ENCODE data around the gene COL4A3.
"Not testable (repeated sequence)": the region's sequence is repeated elsewhere in the genome, so short reads cannot be mapped to it uniquely, and the experiment has no call there.

The COL4A3 gene

DNA sequence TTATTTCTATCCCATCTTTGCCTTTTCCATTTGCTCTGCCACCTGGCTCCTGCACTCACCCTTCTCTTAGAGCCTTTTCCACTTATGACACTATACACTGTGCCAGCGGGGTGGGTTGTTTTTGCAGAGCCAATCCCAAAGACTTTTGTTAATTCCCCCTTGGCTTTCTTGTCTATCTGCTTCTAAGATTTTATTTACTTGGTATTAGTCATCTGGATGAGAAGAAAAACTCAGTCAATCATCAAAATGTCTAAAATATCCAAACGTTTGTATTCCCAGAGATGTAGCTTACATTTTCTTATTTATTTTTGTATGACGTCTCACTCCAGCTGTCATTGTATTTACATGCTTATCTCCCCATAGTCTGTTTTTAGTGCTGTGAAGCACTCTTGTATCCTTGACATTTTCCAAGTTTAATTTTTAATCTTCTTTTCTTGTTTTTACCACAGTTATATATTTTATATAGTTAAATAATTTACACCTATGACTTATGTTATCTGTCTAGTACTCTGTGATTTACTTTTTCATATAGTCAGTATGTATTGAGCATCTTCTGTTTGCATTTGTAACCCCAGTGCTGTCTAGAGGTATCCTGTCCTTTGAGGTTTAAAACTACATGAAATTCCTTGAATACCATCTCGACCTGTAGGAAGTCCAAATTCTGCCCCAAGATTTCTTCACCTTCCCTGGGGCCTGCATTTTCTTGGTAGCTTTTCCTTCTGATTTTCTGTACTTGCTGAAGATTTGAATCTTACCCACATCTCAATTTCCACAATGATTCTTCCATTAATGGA lies 55.1 kb downstream of the COL4A3 start:
- no peak for DNase-seq

DNA sequence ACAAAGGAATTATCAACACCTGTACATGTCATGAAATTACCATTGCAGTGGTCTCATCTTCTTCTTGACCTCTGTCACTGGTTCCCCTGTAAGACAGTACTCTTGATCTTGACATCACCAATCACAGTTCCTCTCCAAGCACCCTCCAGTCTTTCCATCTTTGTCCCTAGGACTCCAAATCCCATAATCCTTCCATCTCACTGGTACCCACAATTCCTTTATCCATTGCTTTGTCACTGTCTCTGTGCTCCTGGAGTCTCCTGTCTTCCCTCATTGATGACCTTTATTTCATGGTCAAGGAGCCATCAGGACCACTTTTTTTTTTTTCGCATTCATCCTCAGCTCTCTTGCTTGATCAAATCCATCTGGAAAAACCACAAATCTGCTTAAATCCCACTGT lies 56.7 kb downstream of the COL4A3 start:
- DNase-seq = no peak

DNA sequence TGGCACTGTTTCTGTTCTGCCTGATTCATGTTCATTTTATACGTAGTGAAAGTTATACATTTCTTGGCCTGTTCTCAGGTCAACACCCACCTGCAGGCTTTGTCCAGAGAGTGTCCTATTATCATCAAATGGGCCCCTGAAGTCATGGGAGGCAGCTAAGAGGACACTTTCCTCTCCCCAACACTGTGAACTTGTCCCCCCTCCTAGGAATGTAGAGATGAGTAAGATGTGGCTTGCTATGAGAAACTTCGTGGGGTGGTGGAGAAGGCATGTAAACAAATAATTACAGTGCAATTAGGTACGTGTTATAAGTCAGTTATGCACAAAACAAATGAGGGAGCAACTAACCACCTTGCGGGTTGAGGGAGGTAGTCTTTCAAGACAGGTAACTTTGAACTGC lies 57.9 kb downstream of the COL4A3 start:
- DNase-seq = no peak

DNA sequence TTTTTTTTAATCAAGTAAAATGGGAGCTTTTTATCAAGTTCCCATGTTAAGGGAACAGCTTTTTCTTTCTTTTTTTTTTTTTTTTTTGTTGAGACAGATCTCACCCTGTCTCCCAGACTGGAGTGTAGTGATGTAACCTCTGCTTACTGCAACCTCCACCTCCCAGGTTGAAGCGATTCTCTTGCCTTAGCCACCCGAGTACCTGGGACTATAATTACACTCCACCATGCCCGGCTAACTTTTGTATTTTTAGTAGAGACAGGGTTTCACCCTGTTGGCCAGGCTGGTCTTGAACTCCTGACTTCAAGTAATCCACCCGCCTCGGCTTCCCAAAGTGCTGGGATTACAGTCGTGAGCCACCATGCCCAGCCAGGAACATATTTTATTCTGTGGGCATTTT lies 61.2 kb downstream of the COL4A3 start:
- not testable (repeated sequence) for DNase-seq

DNA sequence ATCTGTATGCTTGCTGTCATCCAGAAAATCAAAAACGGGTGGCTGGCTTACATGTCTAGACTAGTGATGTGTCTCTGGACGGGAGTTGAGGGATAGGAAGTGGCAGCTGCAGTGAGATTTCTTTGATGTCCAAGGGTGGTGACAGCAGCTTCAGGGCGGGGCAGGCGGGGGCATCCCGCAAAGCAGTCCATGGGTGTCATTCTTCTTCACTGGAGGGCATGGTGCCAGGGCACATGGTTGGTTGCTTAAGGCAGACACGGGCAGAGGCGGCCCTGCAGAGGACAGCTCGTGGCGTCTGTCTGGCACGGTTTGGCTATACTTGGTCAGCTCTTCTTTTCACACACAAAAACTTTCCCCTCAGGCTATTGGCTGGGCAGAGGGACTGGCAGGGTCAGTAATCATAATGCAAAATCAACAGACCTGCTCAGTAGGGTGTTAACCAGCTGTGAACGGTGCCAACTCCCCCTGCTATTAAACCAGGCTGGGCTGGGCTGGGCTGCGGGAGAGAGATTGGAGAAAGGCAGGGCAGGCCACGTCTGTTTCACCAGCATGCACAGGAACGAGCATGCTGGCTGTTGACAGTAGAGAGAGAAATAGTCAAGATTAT lies 63.7 kb downstream of the COL4A3 start:
- no peak for DNase-seq

DNA sequence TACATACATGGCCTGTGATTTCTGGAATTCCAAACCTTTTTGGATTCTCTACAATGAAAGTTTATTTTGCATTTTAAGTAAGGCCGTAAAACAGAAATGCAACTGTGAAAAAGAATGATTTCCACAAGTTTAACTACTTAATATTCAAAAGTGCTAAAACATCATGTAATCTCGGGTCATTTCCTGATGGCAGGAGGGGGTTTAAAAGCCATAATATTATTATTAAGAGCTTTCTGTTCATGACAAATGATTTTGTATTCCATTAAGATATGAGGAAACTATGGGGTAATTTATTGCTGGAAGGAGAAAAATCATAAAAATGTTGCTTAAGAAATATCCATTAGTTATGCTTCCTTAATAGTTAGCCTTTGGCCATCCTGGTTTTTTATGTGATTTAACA lies 65.7 kb downstream of the COL4A3 start:
- DNase-seq = no peak

DNA sequence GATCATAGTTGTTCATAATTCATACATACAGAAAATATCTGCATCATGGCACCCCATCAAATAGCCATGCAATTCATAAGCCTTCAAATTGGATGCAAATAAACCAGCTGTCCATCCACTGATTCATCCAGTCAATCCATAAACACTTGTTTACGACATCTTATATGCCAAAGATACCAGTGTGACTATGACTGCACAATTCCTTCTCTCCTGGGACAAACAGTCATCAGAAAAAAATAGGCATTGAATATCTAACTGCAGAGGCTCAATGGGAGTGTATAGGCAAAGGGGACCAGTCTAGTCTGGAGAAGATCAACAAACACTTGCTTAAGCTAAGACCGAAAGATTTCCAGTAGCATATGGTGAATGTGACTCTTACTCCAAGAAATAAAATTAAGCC lies 70.0 kb downstream of the COL4A3 start:
- DNase-seq = no peak

DNA sequence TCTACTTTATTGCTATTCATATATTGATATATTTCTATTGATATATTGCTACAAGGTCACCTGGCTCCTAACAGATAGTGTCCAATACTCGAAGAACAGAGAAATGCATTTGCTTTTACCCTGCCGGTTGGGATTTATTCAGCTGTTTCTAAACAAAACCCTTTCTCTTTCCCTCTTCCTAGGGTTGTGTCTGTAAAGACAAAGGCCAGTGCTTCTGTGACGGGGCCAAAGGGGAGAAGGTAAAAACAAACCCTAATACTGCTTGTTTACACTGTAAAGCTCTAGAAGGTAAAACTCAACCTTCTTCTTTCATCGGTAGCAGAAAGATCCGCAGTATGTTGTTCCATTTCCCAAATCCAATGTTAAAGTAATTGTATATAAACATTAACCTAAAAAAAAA lies 73.4 kb downstream of the COL4A3 start:
- DNase-seq = no peak

DNA sequence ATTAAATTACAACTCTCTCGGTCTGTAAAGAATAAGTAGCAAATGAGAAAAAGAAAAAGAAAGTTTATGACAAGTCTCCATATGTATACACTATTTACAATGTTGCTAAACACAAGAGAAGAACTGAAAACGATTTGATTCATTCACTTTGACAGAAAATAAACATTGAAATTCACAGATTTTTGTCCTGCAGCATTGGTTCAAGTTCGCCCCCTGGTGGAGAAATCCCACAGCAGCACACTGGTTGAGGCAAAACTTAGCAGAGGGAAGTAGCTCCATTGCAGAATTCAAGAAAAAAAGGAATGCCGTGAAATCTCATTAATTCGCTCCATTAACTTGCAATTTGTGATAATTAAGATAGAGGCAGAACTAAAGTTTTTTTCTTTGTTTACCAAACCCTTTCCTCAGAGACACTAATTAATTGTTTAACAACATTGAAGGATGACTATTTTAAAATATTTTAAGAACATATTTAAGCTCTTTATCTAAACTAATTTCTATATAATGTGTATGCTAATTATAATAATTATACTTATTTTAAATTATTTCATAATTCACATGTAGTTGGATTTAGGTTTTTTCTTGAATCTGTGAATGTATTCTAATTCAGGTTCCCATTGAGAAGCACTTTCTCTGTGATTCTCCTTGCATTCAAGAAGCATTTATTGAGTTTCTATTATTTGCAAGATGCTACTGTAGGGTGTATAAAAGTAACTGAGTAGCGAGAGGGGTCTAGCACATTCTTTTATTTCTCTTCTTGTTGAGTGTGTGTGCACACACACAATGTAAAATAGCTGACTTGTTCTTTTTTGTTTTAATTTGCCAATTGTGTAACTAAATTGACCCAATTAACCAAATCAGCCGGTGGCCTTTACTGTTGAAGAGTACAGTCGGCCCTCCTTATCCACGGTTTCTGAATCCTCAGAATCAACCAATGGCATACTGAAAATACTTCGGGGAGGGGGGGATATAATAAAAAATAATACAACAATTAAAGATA lies 74.1 kb downstream of the COL4A3 start:
- peak; percentile 85 for DNase-seq

DNA sequence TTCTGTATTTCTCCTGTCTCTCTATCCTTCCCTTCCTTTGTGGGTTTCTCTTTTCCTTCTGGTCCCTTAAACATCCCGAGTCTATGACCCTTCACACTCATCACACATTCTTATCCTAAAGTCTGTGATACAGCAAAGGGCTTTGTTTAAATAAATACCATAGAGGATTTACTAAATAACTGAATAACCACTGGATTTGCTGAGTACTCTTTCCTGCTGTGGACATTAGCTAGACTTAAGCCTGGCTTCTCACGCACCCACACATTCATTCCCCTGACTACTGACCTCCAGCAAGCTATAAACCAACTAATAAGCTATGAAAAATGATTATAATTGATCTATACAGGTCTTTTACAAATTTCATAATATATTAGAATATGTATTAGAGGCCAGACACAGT lies 76.6 kb downstream of the COL4A3 start:
- no peak for DNase-seq

DNA sequence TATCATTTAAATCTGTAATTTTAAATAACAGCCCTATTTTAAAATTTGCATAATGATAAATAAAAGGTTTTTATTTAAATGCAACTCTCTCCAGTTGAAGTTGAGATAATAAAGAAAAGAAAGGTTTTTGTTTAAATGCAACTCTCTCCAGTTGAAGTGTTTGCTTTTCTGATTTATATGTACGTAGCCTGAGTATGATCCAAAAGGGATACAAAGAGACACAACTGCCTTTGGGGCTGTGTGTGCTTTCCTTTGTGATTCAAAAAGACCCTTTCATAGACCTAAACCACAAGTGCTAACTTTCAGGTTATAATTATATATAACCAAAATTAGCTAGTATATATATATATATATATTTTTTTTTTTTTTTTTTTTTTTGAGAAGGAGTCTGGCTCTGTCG lies 84.5 kb downstream of the COL4A3 start:
- DNase-seq = no peak

DNA sequence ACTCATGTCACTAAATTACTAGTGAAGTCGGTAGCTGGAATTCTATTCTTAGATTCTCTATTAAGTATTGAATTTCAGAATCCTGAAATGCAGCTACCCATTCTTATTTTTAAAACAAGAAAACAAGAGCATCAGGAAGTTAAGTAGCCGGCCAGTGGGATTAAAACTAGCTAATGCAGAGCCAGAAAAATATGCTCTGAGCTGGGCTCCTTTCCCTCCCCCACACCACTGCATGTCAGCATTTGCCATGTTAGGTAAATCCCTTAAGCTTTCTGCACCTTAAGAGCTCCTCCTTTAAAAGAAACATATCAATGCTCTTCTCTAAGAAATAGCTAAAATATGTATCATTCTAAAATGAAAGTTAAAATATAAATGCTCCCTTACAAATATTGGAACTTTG lies 88.4 kb downstream of the COL4A3 start:
- no peak for DNase-seq

DNA sequence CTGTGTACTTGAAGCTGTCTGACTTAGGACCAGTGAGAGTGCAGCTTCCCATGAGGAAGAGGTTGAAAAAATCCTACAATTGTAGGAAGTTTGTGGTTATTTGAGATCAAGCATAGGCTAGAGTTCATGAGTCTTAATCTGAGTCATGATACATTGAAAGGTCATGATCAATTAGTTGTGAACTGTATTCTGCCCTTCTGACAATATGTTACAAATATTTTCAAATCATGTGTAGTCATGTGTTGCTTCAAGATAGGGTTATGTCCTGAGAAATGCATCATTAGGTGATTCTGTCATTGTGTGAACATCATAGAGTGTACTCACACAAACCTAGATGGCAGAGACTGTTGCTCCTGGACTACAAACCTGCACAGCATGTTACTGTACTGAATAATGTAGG lies 92.2 kb downstream of the COL4A3 start:
- DNase-seq = no peak

DNA sequence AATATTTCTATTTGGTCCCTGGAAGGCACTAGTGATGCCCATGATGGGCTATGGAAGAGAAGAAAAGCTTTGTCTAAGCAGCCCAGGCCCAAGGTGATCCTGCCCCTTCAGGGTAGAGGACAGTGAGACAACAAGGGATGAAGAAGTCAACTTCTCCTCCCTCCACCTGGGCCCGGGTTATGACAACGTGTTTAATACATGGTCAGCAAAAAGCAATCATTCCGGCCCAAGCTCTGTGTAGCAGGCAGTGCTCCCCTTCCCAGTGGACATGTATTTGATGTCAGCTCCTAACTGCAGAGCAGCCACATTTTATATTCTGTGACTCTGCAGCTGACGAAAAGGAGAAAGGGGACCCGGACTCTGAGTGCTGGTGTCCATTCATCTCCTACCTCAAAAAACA lies 93.4 kb downstream of the COL4A3 start:
- no peak for DNase-seq

DNA sequence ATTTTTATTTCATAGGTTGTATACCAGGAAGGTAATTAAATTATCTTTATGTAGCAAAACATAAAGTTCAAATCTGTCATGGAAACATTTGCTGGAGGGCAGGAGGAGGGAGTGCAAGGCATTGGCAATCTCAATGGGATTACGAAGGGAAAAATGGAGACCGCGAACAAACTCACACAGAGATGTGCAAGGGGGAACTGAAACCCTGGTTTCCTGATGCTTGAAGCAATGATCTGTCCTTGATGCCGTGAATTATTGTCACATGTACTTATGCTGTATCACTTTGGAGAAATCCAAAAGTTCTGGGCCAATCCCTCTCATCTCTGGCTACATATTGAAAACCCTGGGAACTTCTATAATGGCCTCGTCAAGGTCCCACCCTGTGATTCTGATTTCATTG lies 95.6 kb downstream of the COL4A3 start:
- DNase-seq = no peak

DNA sequence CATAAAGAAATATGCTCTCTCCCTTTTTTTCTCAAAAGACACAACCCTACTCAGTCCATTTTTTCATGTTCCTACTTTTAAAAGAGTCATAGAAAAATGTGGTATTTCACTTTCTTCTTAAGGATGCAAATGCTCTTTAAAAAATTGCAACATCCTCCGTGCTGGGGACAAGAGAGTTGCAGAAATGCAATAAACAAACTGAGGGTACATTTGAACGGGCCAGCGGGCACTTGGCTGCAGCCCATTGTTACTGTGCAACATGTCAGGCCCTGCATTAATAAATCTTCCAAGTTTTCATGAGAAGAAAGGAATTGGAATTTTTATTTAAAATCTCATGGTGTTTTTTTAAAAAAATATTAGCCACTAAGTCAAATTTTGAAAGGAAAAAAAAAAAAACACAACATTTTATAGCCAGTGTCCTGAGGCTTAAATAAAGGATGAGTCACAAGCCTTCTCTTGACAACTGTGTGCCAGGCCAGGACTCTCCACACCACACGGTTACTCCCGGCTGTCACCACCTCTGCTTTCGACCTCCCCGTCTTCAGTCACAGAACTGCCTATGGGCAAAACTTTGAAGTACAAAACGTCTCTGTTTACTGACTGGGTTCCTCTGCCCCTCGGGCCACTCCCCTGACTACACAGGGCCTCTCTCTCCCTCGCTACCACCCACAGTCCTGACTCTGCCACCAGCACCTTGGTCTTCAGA lies 103.1 kb downstream of the COL4A3 start:
- no peak for DNase-seq

DNA sequence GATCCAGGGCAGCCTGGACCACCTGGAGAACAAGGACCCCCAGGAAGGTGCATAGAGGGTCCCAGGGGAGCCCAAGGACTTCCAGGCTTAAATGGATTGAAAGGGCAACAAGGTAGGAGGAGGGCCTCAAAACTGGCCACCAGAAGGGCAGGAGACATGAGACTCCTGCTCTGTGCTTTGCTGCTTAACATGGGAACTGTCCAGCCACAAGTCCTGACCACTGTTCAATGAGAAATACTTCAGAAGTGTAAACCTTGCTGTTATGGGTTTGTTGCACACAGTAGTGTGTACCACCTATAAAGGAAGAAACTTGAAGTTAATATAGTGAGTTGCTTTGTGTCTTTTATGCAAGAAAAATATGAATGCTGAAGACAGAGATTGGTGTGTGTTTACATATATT lies 116.5 kb downstream of the COL4A3 start:
- DNase-seq = no peak

DNA sequence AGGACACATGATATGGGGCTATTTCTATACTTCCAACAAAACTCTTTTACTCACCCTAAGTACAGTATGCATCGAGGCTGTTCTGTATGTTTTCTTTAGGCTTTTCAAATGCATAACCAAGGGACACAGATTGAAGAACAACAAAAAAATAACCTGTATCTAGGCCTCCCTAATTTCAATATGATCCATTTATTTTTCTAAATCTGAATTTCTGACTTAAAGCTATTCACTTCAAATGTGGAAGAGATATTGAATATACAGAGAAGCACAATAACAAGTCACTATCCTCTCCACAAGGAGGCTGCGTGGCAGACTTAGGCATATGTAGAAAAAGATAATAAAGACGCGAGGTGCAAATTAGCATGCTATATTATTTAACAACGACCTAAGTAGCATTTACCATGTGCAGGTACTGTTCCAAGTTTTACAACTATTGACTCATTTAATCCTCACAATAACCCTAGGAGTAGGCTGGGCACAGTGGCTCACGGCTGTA lies 121.4 kb downstream of the COL4A3 start:
- no peak for DNase-seq

DNA sequence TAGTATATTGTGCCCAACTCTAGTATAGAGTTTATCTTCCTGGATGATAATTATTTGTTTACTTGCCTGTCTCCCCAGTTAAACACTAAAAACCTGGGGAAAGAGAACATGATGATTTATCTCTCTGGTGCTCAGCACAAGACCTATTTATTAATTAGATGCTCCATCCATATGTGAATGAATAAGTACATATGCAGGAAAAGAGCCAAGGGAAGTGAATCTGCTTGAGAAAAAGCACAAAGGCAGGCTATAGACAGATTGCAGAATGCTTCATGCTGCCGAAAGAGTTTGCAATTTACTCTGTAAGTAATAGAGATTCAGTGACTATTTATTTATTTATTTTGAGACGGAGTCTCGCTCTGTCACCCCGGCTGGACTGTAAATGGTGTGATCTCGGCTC lies 123.3 kb downstream of the COL4A3 start:
- DNase-seq = no peak

DNA sequence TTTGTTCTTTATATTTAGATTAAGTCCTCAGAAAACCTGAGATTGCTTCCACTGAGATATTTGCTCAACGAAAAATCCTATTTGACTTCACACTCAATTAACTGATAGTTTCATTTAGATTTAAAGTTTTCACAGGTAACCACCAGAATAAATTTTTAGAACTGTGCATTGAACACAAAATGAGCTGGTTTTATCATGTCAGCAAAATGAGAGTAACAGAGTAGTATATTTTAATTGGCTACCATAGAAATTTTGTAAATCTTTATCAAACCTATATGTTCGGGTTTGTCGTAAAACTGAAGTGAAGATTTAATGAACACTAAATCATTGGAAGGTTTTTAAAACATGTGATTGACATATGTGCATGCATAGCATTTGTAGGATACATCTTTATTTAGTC lies 127.9 kb downstream of the COL4A3 start:
- DNase-seq = no peak

DNA sequence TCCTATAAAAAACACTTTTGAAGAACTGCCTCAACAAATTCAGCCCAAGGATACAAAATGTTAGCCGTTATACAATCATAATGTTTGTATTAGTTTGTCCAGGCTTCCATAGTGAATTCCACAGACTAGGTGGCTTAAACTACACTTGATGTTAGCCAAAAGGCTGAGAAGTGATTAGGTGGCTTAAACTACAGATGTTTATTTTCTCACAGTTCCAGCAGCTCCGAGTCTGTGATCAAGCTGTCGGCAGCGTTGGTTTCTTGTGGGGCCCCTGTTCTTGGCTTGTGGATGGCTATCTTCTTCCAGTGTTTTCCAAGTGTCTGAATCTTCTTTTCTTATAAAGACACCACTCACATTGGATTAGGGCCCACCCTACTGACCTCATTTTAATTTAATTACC lies 129.1 kb downstream of the COL4A3 start:
- DNase-seq = no peak

DNA sequence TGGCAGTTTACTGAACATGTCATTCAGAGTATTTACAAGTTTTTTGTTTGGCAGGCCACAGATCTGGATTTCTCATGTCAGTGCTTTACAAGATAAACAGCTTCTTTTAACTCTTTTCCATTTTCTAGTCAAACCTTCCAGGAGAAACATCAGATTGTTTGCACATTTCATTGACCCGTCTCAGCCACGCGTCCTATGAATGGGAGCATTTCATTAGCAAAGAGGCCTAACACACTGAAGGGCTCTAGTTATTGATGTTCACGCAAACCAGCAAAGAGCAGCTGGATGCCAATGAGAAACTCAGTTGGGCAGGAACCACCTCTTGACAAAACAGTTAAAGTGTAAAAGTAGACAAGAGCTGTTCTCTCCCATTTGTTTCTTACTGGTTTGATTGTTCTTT lies 131.4 kb downstream of the COL4A3 start:
- no peak for DNase-seq

Measured in activated CD8-positive, alpha-beta memory T cell treated with anti-CD3 and anti-CD28 coated beads, Interleukin-2, amount 50 U/mL, for 48 hours (primary cell).